Measurements from ENCODE around the gene NABP1. TPM values are rescaled to one million over a fixed set of nuclear protein-coding genes. Genes with fewer than 3 reads are reported as not detected.

NABP1 gene
- polyA plus RNA-seq, 1 of the 3 experiments (the other 2 are of a cell fraction): 19.1 TPM

DNA sequence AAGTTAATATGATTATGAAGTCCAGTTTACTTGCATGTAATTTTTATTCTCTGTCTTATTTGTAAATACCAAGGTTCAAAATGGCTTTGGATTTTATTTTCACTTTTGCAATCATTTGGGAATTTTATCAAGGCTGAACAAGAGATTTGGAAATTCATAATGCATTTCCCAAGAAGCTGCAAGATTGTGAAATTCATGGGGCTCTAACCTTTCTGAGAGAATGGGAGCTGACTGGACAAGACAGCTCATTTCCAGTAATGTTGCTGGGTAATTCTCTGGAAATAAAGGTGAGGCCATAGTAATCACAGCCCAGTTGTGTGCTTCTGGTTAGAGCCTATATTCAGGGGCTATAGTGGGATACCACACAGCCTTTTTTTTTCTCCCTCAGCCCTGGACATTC is 21.5 kb upstream of the NABP1 start:
- Histone ChIP-seq H3K79me2 (ENCODE audit: insufficient read depth) (no peaks in the 10 kb centered on the region), H3K4me3 (ENCODE audit: low read depth in 2 of 2, low read length in 1 of 2) (no peak overlapping the region), H3K36me3 (replicated peaks in 1 of 2; ENCODE audit: control insufficient read depth in 1 of 2, insufficient read depth in 2 of 2, low read length in 1 of 2) (peaks cover 0 to 4% of the 10 kb centered on the region in 2 experiments), H3K9me3 (no peaks in the 10 kb centered on the region), H3K27ac (ENCODE audit: low read depth in 2 of 2, low read length in 1 of 2) (no peak overlapping the region), H3F3A (replicated peaks; ENCODE audit: insufficient read depth) (peaks cover 20% of the 10 kb centered on the region), H3K4me1 (ENCODE audit: control insufficient read depth in 1 of 2, insufficient read depth in 2 of 2, low read depth in 1 of 2, low read length in 1 of 2) (peaks cover 0 to 6% of the 10 kb centered on the region in 2 experiments; a peak in 1 of 4 replicates), H3K4me2 (no peak overlapping the region), H3K9me2 (no peaks in the 10 kb centered on the region), H3K9ac (no peak overlapping the region), H4K20me1 (ENCODE audit: insufficient read depth) (no peaks in the 10 kb centered on the region), H3K27me3 (ENCODE audit: insufficient read depth) (no peaks in the 10 kb centered on the region), H2AFZ (ENCODE audit: low read depth) (no peak overlapping the region)
- ChIA-PET POLR2A (no interaction called here), CTCF (interaction anchor here (1.0 kb wide), 1 partner anchor 9 kb away, joined by 3 read pairs; no protein-coding TSS in a partner anchor)
- no peak for DNase-seq
- TF ChIP-seq SMC3 (IDR thresholded peaks at IDR 0.05; ENCODE audit: low read depth, low read length) (no peak), RFX5 (IDR thresholded peaks at IDR 0.05; ENCODE audit: low read length) (no peak), NFIC (IDR thresholded peaks at IDR 0.05; ENCODE audit: borderline replicate concordance) (no peak), FOXJ3 (CRISPR knock-in tag; IDR thresholded peaks at IDR 0.05) (no peak), FOXM1 (IDR thresholded peaks at IDR 0.05; ENCODE audit: low read depth) (no peak), POLR2AphosphoS5 (IDR thresholded peaks at IDR 0.05; ENCODE audit: low read depth, low read length) (no peak), YY1 (IDR thresholded peaks at IDR 0.05; ENCODE audit: low read depth) (no peak), EZH2phosphoT487 (IDR thresholded peaks at IDR 0.05; ENCODE audit: borderline replicate concordance, low read depth) (no peak), TAF1 (IDR thresholded peaks at IDR 0.05; ENCODE audit: borderline replicate concordance, low read depth, low read length) (no peak), MEF2A (IDR thresholded peaks at IDR 0.05; ENCODE audit: borderline replicate concordance, low read depth) (no peak)
- TF ChIP-seq, protein P1, sequence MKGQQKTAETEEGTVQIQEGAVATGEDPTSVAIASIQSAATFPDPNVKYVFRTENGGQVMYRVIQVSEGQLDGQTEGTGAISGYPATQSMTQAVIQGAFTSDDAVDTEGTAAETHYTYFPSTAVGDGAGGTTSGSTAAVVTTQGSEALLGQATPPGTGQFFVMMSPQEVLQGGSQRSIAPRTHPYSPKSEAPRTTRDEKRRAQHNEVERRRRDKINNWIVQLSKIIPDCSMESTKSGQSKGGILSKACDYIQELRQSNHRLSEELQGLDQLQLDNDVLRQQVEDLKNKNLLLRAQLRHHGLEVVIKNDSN (IDR thresholded peaks at IDR 0.05; ENCODE audit: borderline replicate concordance, low read depth): no peak
- TF ChIP-seq, protein P2, sequence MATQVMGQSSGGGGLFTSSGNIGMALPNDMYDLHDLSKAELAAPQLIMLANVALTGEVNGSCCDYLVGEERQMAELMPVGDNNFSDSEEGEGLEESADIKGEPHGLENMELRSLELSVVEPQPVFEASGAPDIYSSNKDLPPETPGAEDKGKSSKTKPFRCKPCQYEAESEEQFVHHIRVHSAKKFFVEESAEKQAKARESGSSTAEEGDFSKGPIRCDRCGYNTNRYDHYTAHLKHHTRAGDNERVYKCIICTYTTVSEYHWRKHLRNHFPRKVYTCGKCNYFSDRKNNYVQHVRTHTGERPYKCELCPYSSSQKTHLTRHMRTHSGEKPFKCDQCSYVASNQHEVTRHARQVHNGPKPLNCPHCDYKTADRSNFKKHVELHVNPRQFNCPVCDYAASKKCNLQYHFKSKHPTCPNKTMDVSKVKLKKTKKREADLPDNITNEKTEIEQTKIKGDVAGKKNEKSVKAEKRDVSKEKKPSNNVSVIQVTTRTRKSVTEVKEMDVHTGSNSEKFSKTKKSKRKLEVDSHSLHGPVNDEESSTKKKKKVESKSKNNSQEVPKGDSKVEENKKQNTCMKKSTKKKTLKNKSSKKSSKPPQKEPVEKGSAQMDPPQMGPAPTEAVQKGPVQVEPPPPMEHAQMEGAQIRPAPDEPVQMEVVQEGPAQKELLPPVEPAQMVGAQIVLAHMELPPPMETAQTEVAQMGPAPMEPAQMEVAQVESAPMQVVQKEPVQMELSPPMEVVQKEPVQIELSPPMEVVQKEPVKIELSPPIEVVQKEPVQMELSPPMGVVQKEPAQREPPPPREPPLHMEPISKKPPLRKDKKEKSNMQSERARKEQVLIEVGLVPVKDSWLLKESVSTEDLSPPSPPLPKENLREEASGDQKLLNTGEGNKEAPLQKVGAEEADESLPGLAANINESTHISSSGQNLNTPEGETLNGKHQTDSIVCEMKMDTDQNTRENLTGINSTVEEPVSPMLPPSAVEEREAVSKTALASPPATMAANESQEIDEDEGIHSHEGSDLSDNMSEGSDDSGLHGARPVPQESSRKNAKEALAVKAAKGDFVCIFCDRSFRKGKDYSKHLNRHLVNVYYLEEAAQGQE (IDR thresholded peaks at IDR 0.05; ENCODE audit: low read depth, low read length): no peak
- TF ChIP-seq, protein P3, sequence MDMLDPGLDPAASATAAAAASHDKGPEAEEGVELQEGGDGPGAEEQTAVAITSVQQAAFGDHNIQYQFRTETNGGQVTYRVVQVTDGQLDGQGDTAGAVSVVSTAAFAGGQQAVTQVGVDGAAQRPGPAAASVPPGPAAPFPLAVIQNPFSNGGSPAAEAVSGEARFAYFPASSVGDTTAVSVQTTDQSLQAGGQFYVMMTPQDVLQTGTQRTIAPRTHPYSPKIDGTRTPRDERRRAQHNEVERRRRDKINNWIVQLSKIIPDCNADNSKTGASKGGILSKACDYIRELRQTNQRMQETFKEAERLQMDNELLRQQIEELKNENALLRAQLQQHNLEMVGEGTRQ (IDR thresholded peaks at IDR 0.05; ENCODE audit: borderline replicate concordance, low read depth, low read length): no peak
- TF ChIP-seq, protein P4, sequence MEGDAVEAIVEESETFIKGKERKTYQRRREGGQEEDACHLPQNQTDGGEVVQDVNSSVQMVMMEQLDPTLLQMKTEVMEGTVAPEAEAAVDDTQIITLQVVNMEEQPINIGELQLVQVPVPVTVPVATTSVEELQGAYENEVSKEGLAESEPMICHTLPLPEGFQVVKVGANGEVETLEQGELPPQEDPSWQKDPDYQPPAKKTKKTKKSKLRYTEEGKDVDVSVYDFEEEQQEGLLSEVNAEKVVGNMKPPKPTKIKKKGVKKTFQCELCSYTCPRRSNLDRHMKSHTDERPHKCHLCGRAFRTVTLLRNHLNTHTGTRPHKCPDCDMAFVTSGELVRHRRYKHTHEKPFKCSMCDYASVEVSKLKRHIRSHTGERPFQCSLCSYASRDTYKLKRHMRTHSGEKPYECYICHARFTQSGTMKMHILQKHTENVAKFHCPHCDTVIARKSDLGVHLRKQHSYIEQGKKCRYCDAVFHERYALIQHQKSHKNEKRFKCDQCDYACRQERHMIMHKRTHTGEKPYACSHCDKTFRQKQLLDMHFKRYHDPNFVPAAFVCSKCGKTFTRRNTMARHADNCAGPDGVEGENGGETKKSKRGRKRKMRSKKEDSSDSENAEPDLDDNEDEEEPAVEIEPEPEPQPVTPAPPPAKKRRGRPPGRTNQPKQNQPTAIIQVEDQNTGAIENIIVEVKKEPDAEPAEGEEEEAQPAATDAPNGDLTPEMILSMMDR (IDR thresholded peaks at IDR 0.05): no peak
- TF ChIP-seq, protein P5, sequence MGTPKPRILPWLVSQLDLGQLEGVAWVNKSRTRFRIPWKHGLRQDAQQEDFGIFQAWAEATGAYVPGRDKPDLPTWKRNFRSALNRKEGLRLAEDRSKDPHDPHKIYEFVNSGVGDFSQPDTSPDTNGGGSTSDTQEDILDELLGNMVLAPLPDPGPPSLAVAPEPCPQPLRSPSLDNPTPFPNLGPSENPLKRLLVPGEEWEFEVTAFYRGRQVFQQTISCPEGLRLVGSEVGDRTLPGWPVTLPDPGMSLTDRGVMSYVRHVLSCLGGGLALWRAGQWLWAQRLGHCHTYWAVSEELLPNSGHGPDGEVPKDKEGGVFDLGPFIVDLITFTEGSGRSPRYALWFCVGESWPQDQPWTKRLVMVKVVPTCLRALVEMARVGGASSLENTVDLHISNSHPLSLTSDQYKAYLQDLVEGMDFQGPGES (IDR thresholded peaks at IDR 0.05; ENCODE audit: low read depth, low read length): no peak
- TF ChIP-seq, protein P6, sequence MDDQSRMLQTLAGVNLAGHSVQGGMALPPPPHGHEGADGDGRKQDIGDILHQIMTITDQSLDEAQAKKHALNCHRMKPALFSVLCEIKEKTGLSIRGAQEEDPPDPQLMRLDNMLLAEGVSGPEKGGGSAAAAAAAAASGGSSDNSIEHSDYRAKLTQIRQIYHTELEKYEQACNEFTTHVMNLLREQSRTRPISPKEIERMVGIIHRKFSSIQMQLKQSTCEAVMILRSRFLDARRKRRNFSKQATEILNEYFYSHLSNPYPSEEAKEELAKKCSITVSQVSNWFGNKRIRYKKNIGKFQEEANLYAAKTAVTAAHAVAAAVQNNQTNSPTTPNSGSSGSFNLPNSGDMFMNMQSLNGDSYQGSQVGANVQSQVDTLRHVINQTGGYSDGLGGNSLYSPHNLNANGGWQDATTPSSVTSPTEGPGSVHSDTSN (IDR thresholded peaks at IDR 0.05): no peak
